Smooth muscle cell (in vitro differentiated cells): ENCODE results near the gene C16orf95. TPM values are rescaled to one million over a fixed set of nuclear protein-coding genes. Genes with fewer than 3 reads are reported as not detected.

Experiments used
- DNase-seq: peaks from one replicate; lab custom pipeline; 2025; ENCODE audit not compliant: unreplicated experiment; lab: John Stamatoyannopoulos, UW
- H2AFZ ChIP-seq: fragments of 200-600 bp; sonication (generic); 2 replicates; pipeline ENCODE4 v1.6.0; 2016; ENCODE audit warnings: antibody characterized with exemption, low read depth, mild to moderate bottlenecking
- H3F3A ChIP-seq: fragments of 200-600 bp; sonication (generic); 2 replicates; pipeline ENCODE4 v1.6.0; 2017; ENCODE audit warnings: antibody characterized with exemption, low read depth
- H3K27ac ChIP-seq: fragments of 200-600 bp; sonication (generic); 2 replicates; pipeline ENCODE4 v1.5.1; 2016; ENCODE audit warnings: low read depth, mild to moderate bottlenecking
- H3K27me3 ChIP-seq: fragments of 200-600 bp; sonication (generic); 2 replicates; pipeline ENCODE4 v1.6.1; 2016; ENCODE audit warnings: low read depth, mild to moderate bottlenecking
- H3K36me3 ChIP-seq: fragments of 200-600 bp; sonication (generic); 2 replicates; pipeline ENCODE4 v1.5.1; 2016; ENCODE audit warnings: low read depth
- H3K4me1 ChIP-seq: fragments of 200-600 bp; sonication (generic); 2 replicates; pipeline ENCODE4 v1.5.1; 2016; ENCODE audit warnings: low read depth
- H3K4me2 ChIP-seq: fragments of 200-600 bp; sonication (generic); 2 replicates; pipeline ENCODE4 v1.6.0; 2016; ENCODE audit warnings: mild to moderate bottlenecking
- H3K4me3 ChIP-seq: fragments of 200-600 bp; sonication (generic); 2 replicates; pipeline ENCODE4 v1.5.1; 2016; ENCODE audit warnings: mild to moderate bottlenecking
- H3K79me2 ChIP-seq: fragments of 200-600 bp; sonication (generic); 2 replicates; pipeline ENCODE4 v1.6.0; 2016; ENCODE audit warnings: low read depth, mild to moderate bottlenecking
- H3K9ac ChIP-seq: fragments of 200-600 bp; sonication (generic); 2 replicates; pipeline ENCODE4 v1.6.0; 2016; ENCODE audit warnings: low read depth
- H3K9me3 ChIP-seq: fragments of 200-600 bp; sonication (generic); replicated peaks from 2 replicates; pipeline ENCODE4 v1.5.1; 2016; ENCODE audit warnings: low read depth
- H4K20me1 ChIP-seq: fragments of 200-600 bp; sonication (generic); 2 replicates; pipeline ENCODE4 v1.6.0; 2016; ENCODE audit warnings: low read depth
- CTCF ChIP-seq: fragments of 200-600 bp; sonication (generic); IDR thresholded peaks from 2 replicates; pipeline ENCODE4 v1.5.1; 2017; ENCODE audit warnings: borderline replicate concordance, mild to moderate bottlenecking, antibody characterized with exemption; ENCODE audit not compliant: insufficient read depth, poor library complexity, severe bottlenecking
- WGBS: methylation state at CpG from one replicate; pipeline ENCODE4 v1.1.7; 2016; ENCODE audit warnings: low lambda C conversion rate; 5-methylcytosine and 5-hydroxymethylcytosine counted together
- polyA plus RNA-seq: library from polyadenylated mRNA; unstranded; fragments of >200 nt; fragmentation: Nextera tagmentation; extraction: Ambion mirVana; gene quantifications from 2 replicates; pipeline ENCODE4 v1.2.1, GENCODE V29; 2016
- total RNA-seq: library from RNA; depleted of rRNA; stranded (reverse); fragments of >200 nt; gene quantifications from 2 replicates; pipeline ENCODE4 v1.2.3, GENCODE V29; 2014

The C16orf95 gene
- total and polyA plus RNA-seq, 2 experiments from 2014 or later = 7.7 to 8.0 TPM

DNA sequence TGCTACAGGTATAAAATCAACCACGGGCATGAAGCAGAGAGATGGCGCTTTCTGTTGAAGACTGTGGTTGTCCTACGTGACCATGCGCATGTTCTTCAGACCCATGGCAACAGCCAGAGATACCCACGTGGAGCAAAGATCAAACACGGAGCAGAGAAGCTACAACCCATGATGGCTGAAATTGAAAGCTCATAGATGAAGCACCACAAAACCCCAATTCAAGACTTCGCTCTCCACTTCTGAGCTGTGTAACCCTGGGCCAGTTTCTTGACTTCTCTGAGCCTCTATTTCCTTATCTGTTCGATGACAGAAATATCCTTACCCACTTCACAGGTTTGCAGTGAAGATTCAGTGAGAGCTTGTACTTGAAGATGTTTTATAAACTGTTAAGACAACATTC lies 49.6 kb downstream of the C16orf95 start:
- H3K27me3 ChIP-seq = no peaks in the 10 kb centered on the region
- H3K36me3 ChIP-seq = no peaks in the 10 kb centered on the region
- no peak overlapping the region for H3K9ac ChIP-seq
- DNase-seq = no peak
- peak overlapping the region; percentile 82 for H3K4me2 ChIP-seq
- no peaks in the 10 kb centered on the region for H3K9me3 ChIP-seq
- H4K20me1 ChIP-seq = no peaks in the 10 kb centered on the region
- H3F3A ChIP-seq = no peaks in the 10 kb centered on the region
- H3K27ac ChIP-seq = no peak overlapping the region
- no peak overlapping the region for H2AFZ ChIP-seq
- TF ChIP-seq CTCF = no peak
- no peaks in the 10 kb centered on the region for H3K79me2 ChIP-seq
- H3K4me1 ChIP-seq = no peaks in the 10 kb centered on the region
- H3K4me3 ChIP-seq = no peak overlapping the region
- 90% methylated on average over 8 of the region's 8 CpGs for WGBS

DNA sequence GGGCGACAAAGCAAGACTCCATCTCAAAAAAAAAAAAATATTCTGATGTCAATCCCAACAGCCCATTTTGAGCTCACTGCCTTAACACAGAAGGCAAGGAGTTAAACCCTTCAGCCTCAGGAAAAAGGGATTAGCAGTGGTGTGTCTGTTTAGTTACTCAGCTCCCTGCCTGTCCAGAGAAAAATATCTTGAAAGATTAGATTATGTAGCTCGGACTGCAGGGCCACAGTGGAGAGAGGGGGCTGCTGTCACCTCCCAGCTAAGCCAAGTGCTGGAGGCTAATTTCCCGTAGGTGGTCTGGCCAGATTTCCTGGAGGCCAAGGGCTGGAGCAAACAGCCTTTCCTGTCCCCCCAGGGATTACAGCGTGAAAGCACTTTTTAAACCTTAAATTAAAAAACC lies 50.3 kb downstream of the C16orf95 start:
- TF ChIP-seq CTCF = no peak
- no peak overlapping the region for H2AFZ ChIP-seq
- no peak for DNase-seq
- H3K27me3 ChIP-seq = no peaks in the 10 kb centered on the region
- H3K4me1 ChIP-seq = no peaks in the 10 kb centered on the region
- no peaks in the 10 kb centered on the region for H3K79me2 ChIP-seq
- no peak overlapping the region for H3K9ac ChIP-seq
- no peak overlapping the region for H3K27ac ChIP-seq
- H3K4me2 ChIP-seq = peak overlapping the region; percentile 82
- peak overlapping the region; percentile 28 for H3K4me3 ChIP-seq
- H3F3A ChIP-seq = no peaks in the 10 kb centered on the region
- H4K20me1 ChIP-seq = no peaks in the 10 kb centered on the region
- WGBS = 12% methylated on average over 4 of the region's 4 CpGs
- no peaks in the 10 kb centered on the region for H3K9me3 ChIP-seq
- no peaks in the 10 kb centered on the region for H3K36me3 ChIP-seq

DNA sequence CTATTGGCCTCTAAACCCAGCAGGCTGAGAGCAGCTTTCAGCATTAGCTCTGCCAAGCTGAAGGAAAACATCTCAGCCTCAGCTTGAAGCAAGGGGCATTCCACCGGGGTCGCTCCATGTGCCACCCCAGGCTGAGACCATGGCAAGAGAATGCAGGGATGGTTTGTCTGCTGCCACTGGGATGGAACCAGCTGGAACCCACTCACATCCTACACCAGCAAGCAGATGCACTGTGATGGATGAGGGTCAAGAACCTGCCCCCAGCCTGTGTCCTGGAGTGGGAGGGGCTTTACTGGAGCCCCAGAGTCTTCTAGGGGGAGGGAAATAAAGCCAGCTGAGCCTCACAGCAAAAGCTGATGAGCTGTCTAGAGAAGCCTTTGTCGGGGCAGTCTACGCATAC lies 51.9 kb downstream of the C16orf95 start:
- Histone ChIP-seq H3K9me3 (no peaks in the 10 kb centered on the region), H3K27me3 (no peaks in the 10 kb centered on the region), H3K36me3 (no peaks in the 10 kb centered on the region), H3K27ac (no peak overlapping the region), H3K79me2 (no peaks in the 10 kb centered on the region), H3F3A (no peaks in the 10 kb centered on the region), H2AFZ (no peak overlapping the region), H3K9ac (no peak overlapping the region), H4K20me1 (no peaks in the 10 kb centered on the region), H3K4me3 (no peak overlapping the region), H3K4me1 (no peaks in the 10 kb centered on the region), H3K4me2 (no peak overlapping the region)
- 94% methylated on average over 4 of the region's 4 CpGs for WGBS
- DNase-seq = no peak
- TF ChIP-seq CTCF = no peak

GRCh38 chr16:87264634-87265033 lies 52.6 kb downstream of the C16orf95 start:
- Histone ChIP-seq H3F3A (no peaks in the 10 kb centered on the region), H3K4me2 (no peak overlapping the region), H2AFZ (no peak overlapping the region), H3K27me3 (no peaks in the 10 kb centered on the region), H3K27ac (no peak overlapping the region), H3K4me3 (no peak overlapping the region), H4K20me1 (no peaks in the 10 kb centered on the region), H3K9ac (no peak overlapping the region), H3K4me1 (no peaks in the 10 kb centered on the region), H3K9me3 (no peaks in the 10 kb centered on the region), H3K79me2 (no peaks in the 10 kb centered on the region), H3K36me3 (no peaks in the 10 kb centered on the region)
- no peak for TF ChIP-seq CTCF
- no peak for DNase-seq
- 63% methylated on average over 2 of the region's 2 CpGs for WGBS
